Activated naive CD8-positive, alpha-beta T cell treated with anti-CD3 and anti-CD28 coated beads, Interleukin-2, amount 10 ng/mL, durations not matched to agents 7 days and 5 days (primary cell): Measurements from ENCODE around the gene RYR3. TPM values are rescaled to one million over a fixed set of nuclear protein-coding genes. Genes with fewer than 3 reads are reported as not detected.

Experiments used
- ATAC-seq: fragments of 150-1000 bp; cut with Tn5 transposase; one replicate; pipeline ENCODE4 v1.10.0; 2021; ENCODE audit warnings: low read depth, moderate library complexity
- POLR2A ChIA-PET: fragments of 350-600 bp; sonication (Branson Sonifier 250); formaldehyde crosslinking; loops from one replicate; lab custom pipeline; 2021; ENCODE audit warnings: antibody characterized with exemption; lab: Charles Lee
- DNase-seq: peaks from one replicate; pipeline ENCODE4 v3.0.0; 2021
- H3K27ac Mint-ChIP-seq: one replicate; pipeline ENCODE4 v1.8.0; 2022; ENCODE audit warnings: mild to moderate bottlenecking, mixed read lengths
- H3K27me3 Mint-ChIP-seq: one replicate; pipeline ENCODE4 v1.8.0; 2022; ENCODE audit warnings: mild to moderate bottlenecking, moderate library complexity, mixed read lengths
- H3K36me3 Mint-ChIP-seq: one replicate; pipeline ENCODE4 v1.8.0; 2021; ENCODE audit warnings: mild to moderate bottlenecking, mixed read lengths
- H3K4me1 Mint-ChIP-seq: one replicate; pipeline ENCODE4 v1.8.0; 2021; ENCODE audit warnings: mixed read lengths
- H3K4me3 Mint-ChIP-seq: one replicate; pipeline ENCODE4 v1.8.0; 2022; ENCODE audit warnings: mild to moderate bottlenecking, moderate library complexity, mixed read lengths
- H3K9me3 Mint-ChIP-seq: one replicate; pipeline ENCODE4 v1.8.0; 2021; ENCODE audit warnings: mixed read lengths
- total RNA-seq, 2 experiments: library from RNA; stranded (reverse); gene quantifications; one replicate each; pipeline ENCODE4 v1.2.3, GENCODE V29; 2021

RYR3 gene
- total RNA-seq, 2 experiments from 2014 or later = not detected

- POLR2A ChIA-PET = no interaction called here
- ATAC-seq (no peak), DNase-seq (no peak)
- Mint-ChIP-seq H3K4me1 (no peaks in the 10 kb centered on the region), H3K27me3 (peaks cover 3% of the 10 kb centered on the region), H3K4me3 (no peak overlapping the region), H3K9me3 (no peaks in the 10 kb centered on the region), H3K27ac (no peak overlapping the region), H3K36me3 (no peaks in the 10 kb centered on the region)
Measured at GRCh38 chr15:33724321-33725036, 413.7 kb downstream of the RYR3 start.

DNA sequence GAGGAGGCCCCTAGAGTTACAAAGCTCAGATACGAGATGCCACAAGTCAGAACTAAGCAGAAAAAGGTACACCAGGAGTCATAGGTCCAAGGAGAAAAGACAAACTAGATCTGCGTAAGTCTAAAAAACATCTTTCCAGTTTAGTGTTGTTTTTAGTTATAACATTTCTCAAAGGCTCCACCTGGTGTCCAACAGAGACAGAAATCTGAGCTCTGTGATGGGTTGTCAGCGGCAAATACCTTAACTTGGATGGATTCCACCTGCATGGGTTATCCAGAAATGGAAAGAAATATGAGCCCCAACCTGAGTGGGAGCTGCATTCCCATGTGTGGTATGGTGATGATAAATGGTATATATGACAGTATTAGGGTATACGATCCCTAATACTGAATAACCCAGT is 418.9 kb downstream of the RYR3 start:
- no peaks in the 10 kb centered on the region for H3K27me3 Mint-ChIP-seq
- H3K36me3 Mint-ChIP-seq = no peaks in the 10 kb centered on the region
- ATAC-seq (no peak), DNase-seq (no peak)
- POLR2A ChIA-PET = interaction anchor here (1.4 kb wide), 1 partner anchor 10 kb away, joined by 3 read pairs; no protein-coding TSS in a partner anchor
- no peak overlapping the region for H3K4me3 Mint-ChIP-seq
- H3K4me1 Mint-ChIP-seq = peaks cover 2% of the 10 kb centered on the region
- no peak overlapping the region for H3K27ac Mint-ChIP-seq
- H3K9me3 Mint-ChIP-seq = no peaks in the 10 kb centered on the region

GRCh38 chr15:33730815-33731214 is 420.0 kb downstream of the RYR3 start:
- peaks cover 2% of the 10 kb centered on the region for H3K4me1 Mint-ChIP-seq
- no peak for ATAC-seq
- POLR2A ChIA-PET = interaction anchor here (1.4 kb wide), 1 partner anchor 9 kb away, joined by 3 read pairs; no protein-coding TSS in a partner anchor

DNA sequence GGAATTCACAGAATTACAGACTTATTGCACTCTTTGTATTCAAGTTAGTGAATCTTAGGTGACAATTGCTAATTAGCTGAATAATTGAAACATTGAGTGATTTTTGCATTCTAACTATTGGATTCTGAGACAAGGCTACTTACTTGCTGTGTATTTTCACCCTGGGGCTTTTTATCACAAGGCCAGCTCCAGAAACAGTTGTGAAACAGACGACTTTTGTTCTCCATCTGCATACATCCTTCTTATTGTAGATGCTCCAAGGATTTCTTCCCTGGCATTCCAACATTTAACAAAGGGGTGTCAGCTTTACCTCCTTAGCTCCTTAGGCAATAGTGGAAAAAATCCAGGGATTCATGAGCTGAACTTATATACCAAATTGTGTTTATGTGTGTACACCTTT is 424.4 kb downstream of the RYR3 start:
- peaks cover 2% of the 10 kb centered on the region for H3K4me1 Mint-ChIP-seq
- peaks cover 2% of the 10 kb centered on the region for H3K27me3 Mint-ChIP-seq
- no peak overlapping the region for H3K4me3 Mint-ChIP-seq
- ATAC-seq (no peak), DNase-seq (no peak)
- POLR2A ChIA-PET = no interaction called here
- no peak overlapping the region for H3K27ac Mint-ChIP-seq
- no peaks in the 10 kb centered on the region for H3K36me3 Mint-ChIP-seq
- H3K9me3 Mint-ChIP-seq = no peaks in the 10 kb centered on the region

More at GRCh38 chr15:33730815-33731214, 420.0 kb downstream of the RYR3 start:
- Mint-ChIP-seq H3K27me3 (no peaks in the 10 kb centered on the region), H3K27ac (no peak overlapping the region), H3K4me3 (no peak overlapping the region), H3K36me3 (no peaks in the 10 kb centered on the region), H3K9me3 (no peaks in the 10 kb centered on the region)
- no peak for DNase-seq

GRCh38 chr15:33735637-33736247 is 425.0 kb downstream of the RYR3 start:
- Mint-ChIP-seq H3K4me1 (peaks cover 2% of the 10 kb centered on the region), H3K9me3 (no peaks in the 10 kb centered on the region), H3K27me3 (peaks cover 2% of the 10 kb centered on the region), H3K27ac (no peak overlapping the region), H3K36me3 (no peaks in the 10 kb centered on the region), H3K4me3 (no peak overlapping the region)
- POLR2A ChIA-PET = no interaction called here
- DNase-seq (no peak), ATAC-seq (no peak)

DNA sequence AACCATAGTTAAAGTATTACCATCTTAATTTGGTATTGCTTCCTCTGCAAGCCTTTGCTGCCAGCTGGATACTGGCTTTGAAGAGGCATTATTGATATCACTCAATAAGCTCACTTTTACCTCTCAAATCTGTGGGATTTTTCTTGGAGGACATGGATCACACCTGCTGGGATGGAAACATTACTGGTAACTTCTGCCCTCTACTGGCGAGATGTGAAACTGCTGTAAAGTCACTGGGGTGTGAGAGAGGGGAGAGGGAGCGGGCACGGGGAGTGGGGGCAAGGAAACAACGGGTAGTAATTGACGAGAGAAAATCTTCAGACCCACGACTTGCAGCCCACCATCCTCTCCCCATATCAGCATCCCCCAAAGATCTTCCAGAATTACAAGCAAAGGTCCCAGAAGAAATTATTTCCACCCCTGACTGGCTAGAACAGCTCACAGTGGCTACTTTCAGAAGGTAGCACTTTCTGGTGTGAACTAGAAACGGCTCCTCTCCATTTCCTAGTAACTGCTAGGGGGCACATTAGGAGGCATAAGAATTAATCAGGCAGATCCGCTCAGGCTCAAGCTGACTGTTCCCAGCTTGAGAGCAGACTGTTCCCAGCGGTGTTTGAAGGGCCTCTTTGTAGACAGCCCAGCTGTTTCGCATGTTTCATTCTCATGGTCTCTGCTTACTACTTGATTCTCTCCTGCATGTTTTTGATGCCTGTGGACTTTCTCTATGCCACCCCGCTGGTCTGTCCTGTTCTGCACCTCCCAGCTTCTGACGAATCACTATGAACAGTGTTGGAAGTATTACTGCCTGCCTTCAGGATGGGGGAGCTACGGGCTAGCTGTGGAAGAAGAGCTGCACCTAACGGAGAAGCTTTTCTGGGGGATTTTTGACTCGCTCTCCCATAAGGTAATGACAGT is 427.2 kb downstream of the RYR3 start:
- H3K36me3 Mint-ChIP-seq = no peaks in the 10 kb centered on the region
- H3K27me3 Mint-ChIP-seq = peaks cover 2% of the 10 kb centered on the region
- DNase-seq (no peak), ATAC-seq (no peak)
- POLR2A ChIA-PET = no interaction called here
- no peaks in the 10 kb centered on the region for H3K9me3 Mint-ChIP-seq
- H3K4me3 Mint-ChIP-seq = no peak overlapping the region
- H3K4me1 Mint-ChIP-seq = no peaks in the 10 kb centered on the region
- H3K27ac Mint-ChIP-seq = no peak overlapping the region

DNA sequence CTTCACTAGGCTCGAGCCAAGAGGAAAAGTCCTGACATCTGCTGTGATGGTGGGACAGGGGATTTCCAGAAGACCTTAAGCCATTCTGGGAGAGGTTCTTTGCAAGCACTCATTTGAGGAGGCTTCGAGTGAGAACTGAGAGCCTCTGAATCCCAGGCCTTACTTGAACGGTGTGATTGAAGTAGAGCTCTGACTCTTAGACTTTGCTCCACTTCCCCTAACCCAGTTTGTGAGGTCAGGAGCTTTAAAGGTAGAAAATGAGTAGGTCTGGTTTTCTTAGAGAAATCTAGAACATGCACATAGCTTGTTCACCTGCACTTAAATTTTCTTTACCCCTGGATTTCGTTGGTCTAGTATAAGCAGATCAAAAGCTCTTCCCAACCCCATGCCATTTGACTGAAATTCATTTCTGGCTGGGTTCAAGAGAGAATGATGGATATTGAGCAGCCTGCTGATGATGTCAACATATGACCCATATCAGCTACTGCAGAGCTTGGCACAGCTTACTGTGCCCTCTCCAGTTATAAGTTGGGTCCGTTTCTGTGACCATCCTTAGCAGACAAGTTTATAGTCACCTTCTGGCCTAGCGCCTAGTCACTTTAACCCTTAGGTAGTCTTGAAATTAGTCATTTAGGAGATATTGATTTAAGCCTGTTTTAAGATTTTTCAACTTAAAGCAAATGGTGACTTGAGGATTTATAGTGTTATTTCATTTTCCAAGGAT is 428.3 kb downstream of the RYR3 start:
- H3K27me3 Mint-ChIP-seq = peaks cover 2% of the 10 kb centered on the region
- H3K36me3 Mint-ChIP-seq = no peaks in the 10 kb centered on the region
- POLR2A ChIA-PET = interaction anchor here (1.4 kb wide), 1 partner anchor 9 kb away, joined by 3 read pairs; no protein-coding TSS in a partner anchor
- H3K4me1 Mint-ChIP-seq = no peaks in the 10 kb centered on the region
- ATAC-seq (no peak), DNase-seq (no peak)
- no peak overlapping the region for H3K4me3 Mint-ChIP-seq
- no peak overlapping the region for H3K27ac Mint-ChIP-seq
- H3K9me3 Mint-ChIP-seq = no peaks in the 10 kb centered on the region

GRCh38 chr15:33742306-33742705 is 431.5 kb downstream of the RYR3 start:
- H3K9me3 Mint-ChIP-seq = no peaks in the 10 kb centered on the region
- no peaks in the 10 kb centered on the region for H3K36me3 Mint-ChIP-seq
- no peak overlapping the region for H3K27ac Mint-ChIP-seq
- H3K27me3 Mint-ChIP-seq = peaks cover 2% of the 10 kb centered on the region
- POLR2A ChIA-PET = no interaction called here
- DNase-seq (no peak), ATAC-seq (no peak)
- no peaks in the 10 kb centered on the region for H3K4me1 Mint-ChIP-seq
- no peak overlapping the region for H3K4me3 Mint-ChIP-seq

GRCh38 chr15:33742800-33743199 is 432.0 kb downstream of the RYR3 start:
- Mint-ChIP-seq H3K36me3 (no peaks in the 10 kb centered on the region), H3K4me3 (no peak overlapping the region), H3K4me1 (no peaks in the 10 kb centered on the region), H3K9me3 (no peaks in the 10 kb centered on the region), H3K27me3 (peaks cover under 1% of the 10 kb centered on the region), H3K27ac (no peak overlapping the region)
- ATAC-seq (no peak), DNase-seq (no peak)
- POLR2A ChIA-PET = no interaction called here

- Mint-ChIP-seq H3K27me3 (no peaks in the 10 kb centered on the region), H3K27ac (no peak overlapping the region), H3K36me3 (no peaks in the 10 kb centered on the region), H3K4me1 (no peaks in the 10 kb centered on the region), H3K4me3 (no peak overlapping the region), H3K9me3 (no peaks in the 10 kb centered on the region)
- ATAC-seq (no peak), DNase-seq (no peak)
- POLR2A ChIA-PET = no interaction called here
Measured at GRCh38 chr15:33746203-33746602, 435.4 kb downstream of the RYR3 start.

DNA sequence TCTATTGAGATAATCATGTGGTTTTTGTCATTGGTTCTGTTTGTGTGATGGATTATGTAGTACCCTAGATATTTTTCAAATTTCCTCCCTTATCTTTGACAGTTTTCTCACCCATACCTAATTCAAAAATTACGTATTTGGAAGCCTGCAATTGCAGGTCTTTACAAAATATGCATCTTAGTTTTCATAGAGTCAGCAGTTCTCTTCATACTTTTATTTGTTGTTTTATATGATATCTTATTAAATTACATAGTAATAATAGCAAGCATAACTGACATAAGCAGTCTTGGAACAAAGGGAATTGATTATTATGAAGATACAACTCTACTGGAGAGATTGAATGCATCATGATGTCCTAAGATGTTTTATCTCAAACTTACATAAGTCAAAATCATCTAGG is 442.2 kb downstream of the RYR3 start:
- Mint-ChIP-seq H3K27ac (no peak overlapping the region), H3K4me3 (no peak overlapping the region), H3K27me3 (peaks cover 4% of the 10 kb centered on the region), H3K36me3 (no peaks in the 10 kb centered on the region), H3K4me1 (no peaks in the 10 kb centered on the region), H3K9me3 (peaks cover 3% of the 10 kb centered on the region)
- no peak for ATAC-seq
- POLR2A ChIA-PET = no interaction called here
- DNase-seq = no peak

DNA sequence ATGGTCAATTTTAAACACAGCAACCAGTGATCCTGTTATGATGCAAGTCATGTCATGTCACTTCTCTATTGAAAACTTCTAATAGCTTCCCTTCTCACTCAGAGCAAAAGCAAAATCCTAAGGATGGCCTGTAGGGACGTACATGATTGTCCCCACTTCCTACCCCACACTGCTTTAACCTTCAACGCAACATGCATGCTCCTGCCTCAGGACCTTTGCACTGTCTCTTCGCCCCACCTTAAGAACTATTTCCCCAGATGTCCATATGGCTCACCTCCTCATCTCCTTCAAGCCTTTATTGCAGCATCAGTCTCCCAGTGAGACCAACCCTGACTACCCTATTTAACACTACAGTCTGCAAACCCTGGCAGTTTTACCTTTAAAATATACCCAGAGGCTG is 443.5 kb downstream of the RYR3 start:
- Mint-ChIP-seq H3K36me3 (no peaks in the 10 kb centered on the region), H3K4me1 (no peaks in the 10 kb centered on the region), H3K9me3 (peaks cover 3% of the 10 kb centered on the region), H3K27ac (no peak overlapping the region), H3K4me3 (no peak overlapping the region), H3K27me3 (peaks cover 7% of the 10 kb centered on the region)
- POLR2A ChIA-PET = no interaction called here
- ATAC-seq (no peak), DNase-seq (no peak)

GRCh38 chr15:33756961-33757360 is 446.2 kb downstream of the RYR3 start:
- peaks cover 3% of the 10 kb centered on the region for H3K9me3 Mint-ChIP-seq
- no peak overlapping the region for H3K4me3 Mint-ChIP-seq
- DNase-seq = no peak
- H3K27me3 Mint-ChIP-seq = peaks cover 19% of the 10 kb centered on the region
- POLR2A ChIA-PET = no interaction called here
- H3K4me1 Mint-ChIP-seq = no peaks in the 10 kb centered on the region
- H3K36me3 Mint-ChIP-seq = no peaks in the 10 kb centered on the region
- ATAC-seq = no peak
- no peak overlapping the region for H3K27ac Mint-ChIP-seq
